GM12891 (cell line): ENCODE data around the gene CAMK1D.

Source experiments
- POLR2A ChIP-seq: IDR thresholded peaks from 2 replicates; pipeline ENCODE4 v1.6.1; 2011; ENCODE audit warnings: low read depth, low read length, control low read depth
- POLR2AphosphoS5 ChIP-seq: IDR thresholded peaks from 2 replicates; pipeline ENCODE4 v1.6.1; 2011; ENCODE audit warnings: low read depth, low read length, control low read depth
- POU2F2 ChIP-seq: IDR thresholded peaks from 2 replicates; pipeline ENCODE4 v1.6.1; 2011; ENCODE audit warnings: low read depth, mild to moderate bottlenecking, control low read depth, low read length, moderate library complexity
- TAF1 ChIP-seq: IDR thresholded peaks from 2 replicates; pipeline ENCODE4 v1.6.1; 2011; ENCODE audit warnings: low read depth, low read length, control low read depth

DNA sequence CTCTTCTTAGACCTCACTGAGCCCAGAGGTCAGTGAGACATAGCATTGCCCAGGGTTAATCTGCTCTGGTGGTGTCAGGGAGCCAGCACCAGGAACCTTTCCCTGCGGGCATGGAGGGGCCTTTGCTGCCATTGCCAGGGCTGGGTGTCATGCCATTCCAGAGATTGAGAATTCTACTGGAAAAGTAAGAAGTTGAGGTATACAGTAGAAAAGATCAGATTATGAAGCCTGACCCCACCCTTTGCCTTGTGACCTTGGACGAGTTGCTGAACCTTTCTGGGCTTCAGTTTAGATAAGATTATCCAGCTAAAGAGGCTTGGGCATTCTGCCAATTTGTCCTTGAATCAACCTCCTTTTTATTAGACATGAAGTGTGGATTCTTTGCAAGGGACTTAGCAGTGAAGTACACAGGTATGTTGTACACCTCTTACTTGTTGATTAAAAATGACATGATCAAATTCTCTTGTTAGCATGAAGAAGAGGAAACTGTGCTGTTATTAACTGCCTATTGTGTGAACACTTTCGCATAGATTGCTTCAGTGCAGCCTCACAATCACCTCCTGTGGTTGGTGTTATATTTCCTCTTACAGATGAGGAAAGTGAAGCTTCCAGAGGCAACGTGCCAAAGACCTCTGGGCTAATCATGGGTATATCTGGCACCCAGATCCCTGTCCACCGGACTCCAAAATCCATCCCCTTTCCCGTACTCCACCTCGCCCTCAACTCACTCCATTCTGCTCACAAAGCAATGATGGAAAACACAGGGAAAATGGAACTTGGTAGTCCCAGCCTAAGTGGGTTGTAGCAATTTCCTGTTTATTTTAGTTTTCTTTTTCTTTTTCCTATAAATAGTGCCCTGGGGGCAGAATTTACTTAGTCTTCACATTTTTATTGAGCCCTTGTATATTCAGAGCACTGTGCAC lies 151.3 kb downstream of the CAMK1D start:
- TF ChIP-seq TAF1 (no peak), POLR2A (no peak), POLR2AphosphoS5 (no peak), POU2F2 (no peak)
